PC-3 (cell line): ENCODE data around the gene SLC41A3.

ENCODE experiments used
- EZH2 ChIP-seq: fragments of 300-600 bp; sonication (generic); IDR thresholded peaks from one replicate; pipeline ENCODE4 v1.6.1; 2017; ENCODE audit warnings: antibody characterized with exemption, mild to moderate bottlenecking, low read length; ENCODE audit not compliant: unreplicated experiment
- EZH2phosphoT487 ChIP-seq: fragments of 300-600 bp; sonication (generic); IDR thresholded peaks from 2 replicates; pipeline ENCODE4 v1.6.1; 2018; ENCODE audit warnings: mild to moderate bottlenecking, antibody characterized with exemption, low read length, borderline replicate concordance
- TF ChIP-seq, protein P1 (sequence below): fragments of 300-600 bp; sonication (generic); conservative IDR thresholded peaks from 2 replicates; pipeline ENCODE4 v1.5.1; 2017; ENCODE audit warnings: antibody characterized with exemption, low read depth, mild to moderate bottlenecking, low read length

- TF ChIP-seq, protein P1, sequence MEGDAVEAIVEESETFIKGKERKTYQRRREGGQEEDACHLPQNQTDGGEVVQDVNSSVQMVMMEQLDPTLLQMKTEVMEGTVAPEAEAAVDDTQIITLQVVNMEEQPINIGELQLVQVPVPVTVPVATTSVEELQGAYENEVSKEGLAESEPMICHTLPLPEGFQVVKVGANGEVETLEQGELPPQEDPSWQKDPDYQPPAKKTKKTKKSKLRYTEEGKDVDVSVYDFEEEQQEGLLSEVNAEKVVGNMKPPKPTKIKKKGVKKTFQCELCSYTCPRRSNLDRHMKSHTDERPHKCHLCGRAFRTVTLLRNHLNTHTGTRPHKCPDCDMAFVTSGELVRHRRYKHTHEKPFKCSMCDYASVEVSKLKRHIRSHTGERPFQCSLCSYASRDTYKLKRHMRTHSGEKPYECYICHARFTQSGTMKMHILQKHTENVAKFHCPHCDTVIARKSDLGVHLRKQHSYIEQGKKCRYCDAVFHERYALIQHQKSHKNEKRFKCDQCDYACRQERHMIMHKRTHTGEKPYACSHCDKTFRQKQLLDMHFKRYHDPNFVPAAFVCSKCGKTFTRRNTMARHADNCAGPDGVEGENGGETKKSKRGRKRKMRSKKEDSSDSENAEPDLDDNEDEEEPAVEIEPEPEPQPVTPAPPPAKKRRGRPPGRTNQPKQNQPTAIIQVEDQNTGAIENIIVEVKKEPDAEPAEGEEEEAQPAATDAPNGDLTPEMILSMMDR = no peak
- no peak for TF ChIP-seq EZH2
- no peak for TF ChIP-seq EZH2phosphoT487
Observed at GRCh38 chr3:126102011-126102410, 18.1 kb upstream of the SLC41A3 start.
